H9 (cell line): ENCODE measurements around the gene P4HA3. TPM values are rescaled to one million over a fixed set of nuclear protein-coding genes. Genes with fewer than 3 reads are reported as not detected.

ENCODE experiments used
- DNase-seq: peaks from one replicate; pipeline ENCODE4 v3.0.0-alpha.2; 2017
- H2AFZ ChIP-seq: one replicate; pipeline ENCODE4 v1.6.1; 2013; ENCODE audit warnings: mild to moderate bottlenecking, low read length, control low read depth, moderate library complexity
- H2AK5ac ChIP-seq: 2 replicates; pipeline ENCODE4 v1.6.1; 2013; ENCODE audit warnings: low read length, control low read depth, mixed read lengths; ENCODE audit not compliant: insufficient read length
- H2BK120ac ChIP-seq: one replicate; pipeline ENCODE4 v1.6.1; 2013; ENCODE audit warnings: low read depth, mild to moderate bottlenecking, low read length, control low read depth, inconsistent platforms; ENCODE audit not compliant: poor library complexity, severe bottlenecking
- H2BK12ac ChIP-seq: 2 replicates; pipeline ENCODE4 v1.6.1; 2013; ENCODE audit warnings: low read length, control low read depth, mixed read lengths, low read depth; ENCODE audit not compliant: insufficient read length
- H2BK15ac ChIP-seq: 2 replicates; pipeline ENCODE4 v1.6.1; 2013; ENCODE audit warnings: low read depth, low read length, control low read depth
- H2BK20ac ChIP-seq: one replicate; pipeline ENCODE4 v1.6.1; 2013; ENCODE audit warnings: low read depth, mild to moderate bottlenecking, low read length, control low read depth, inconsistent platforms; ENCODE audit not compliant: poor library complexity, severe bottlenecking
- H2BK5ac ChIP-seq: 2 replicates; pipeline ENCODE4 v1.6.1; 2013; ENCODE audit warnings: low read length, control low read depth, mixed read lengths; ENCODE audit not compliant: insufficient read length
- H3K14ac ChIP-seq: 2 replicates; pipeline ENCODE4 v1.6.1; 2013; ENCODE audit warnings: low read length, control low read depth; ENCODE audit not compliant: insufficient read depth
- H3K18ac ChIP-seq: 2 replicates; pipeline ENCODE4 v1.6.1; 2013; ENCODE audit warnings: low read depth, mild to moderate bottlenecking, mixed read lengths, low read length, control low read depth; ENCODE audit not compliant: insufficient read length
- H3K23ac ChIP-seq: 2 replicates; pipeline ENCODE4 v1.6.1; 2013; ENCODE audit warnings: low read length, control low read depth, mixed read lengths, low read depth; ENCODE audit not compliant: insufficient read length
- H3K23me2 ChIP-seq: 2 replicates; pipeline ENCODE4 v1.6.1; 2013; ENCODE audit warnings: low read depth, mild to moderate bottlenecking, mixed read lengths, low read length, control low read depth; ENCODE audit not compliant: insufficient read length, poor library complexity, severe bottlenecking
- H3K27ac ChIP-seq: 2 replicates; pipeline ENCODE4 v1.5.1; 2013; ENCODE audit warnings: low read length, control low read depth, mixed read lengths, low read depth; ENCODE audit not compliant: insufficient read length
- H3K27me3 ChIP-seq: 2 replicates; pipeline ENCODE4 v1.6.1; 2013; ENCODE audit warnings: low read length, control low read depth, inconsistent platforms; ENCODE audit not compliant: insufficient read depth
- H3K4ac ChIP-seq: 2 replicates; pipeline ENCODE4 v1.6.1; 2013; ENCODE audit warnings: low read depth, mild to moderate bottlenecking, control low read depth, inconsistent platforms, low read length, moderate library complexity
- H3K4me1 ChIP-seq: 2 replicates; pipeline ENCODE4 v1.6.1; 2013; ENCODE audit warnings: low read length, control low read depth, inconsistent platforms; ENCODE audit not compliant: insufficient read depth
- H3K4me2 ChIP-seq: 2 replicates; pipeline ENCODE4 v1.6.1; 2013; ENCODE audit warnings: low read length, control low read depth, mixed read lengths; ENCODE audit not compliant: insufficient read length, insufficient read depth
- H3K56ac ChIP-seq: 2 replicates; pipeline ENCODE4 v1.6.1; 2013; ENCODE audit warnings: low read depth, mild to moderate bottlenecking, mixed read lengths, low read length, control low read depth; ENCODE audit not compliant: insufficient read length
- H3K79me1 ChIP-seq: 2 replicates; pipeline ENCODE4 v1.6.1; 2013; ENCODE audit warnings: low read depth, mild to moderate bottlenecking, moderate library complexity, low read length, control low read depth, inconsistent platforms; ENCODE audit not compliant: insufficient read depth, poor library complexity, severe bottlenecking
- H3K79me2 ChIP-seq: 2 replicates; pipeline ENCODE4 v1.6.1; 2013; ENCODE audit warnings: low read length, control low read depth, inconsistent platforms; ENCODE audit not compliant: insufficient read depth
- H3K9ac ChIP-seq: 2 replicates; pipeline ENCODE4 v1.6.1; 2013; ENCODE audit warnings: low read length, control low read depth, mixed read lengths; ENCODE audit not compliant: insufficient read length; ENCODE audit errors: extremely low read depth
- H3K9me3 ChIP-seq: one replicate; pipeline ENCODE4 v1.6.1; 2013; ENCODE audit warnings: low read depth, low read length, inconsistent platforms; ENCODE audit not compliant: control insufficient read depth
- H3T11ph ChIP-seq: one replicate; pipeline ENCODE4 v1.6.1; 2013; ENCODE audit warnings: mild to moderate bottlenecking, low read length, control low read depth, inconsistent platforms
- H4K20me1 ChIP-seq: one replicate; pipeline ENCODE4 v1.6.1; 2013; ENCODE audit not compliant: control insufficient read depth, insufficient read length, insufficient read depth
- H4K5ac ChIP-seq: 2 replicates; pipeline ENCODE4 v1.6.1; 2013; ENCODE audit warnings: low read depth, mild to moderate bottlenecking, mixed read lengths, low read length, control low read depth; ENCODE audit not compliant: insufficient read length
- H4K8ac ChIP-seq: replicated peaks from 2 replicates; pipeline ENCODE4 v1.6.1; 2013; ENCODE audit warnings: low read length, control low read depth, mixed read lengths, low read depth; ENCODE audit not compliant: insufficient read length
- H4K91ac ChIP-seq: 2 replicates; pipeline ENCODE4 v1.6.1; 2013; ENCODE audit warnings: low read depth, mild to moderate bottlenecking, moderate library complexity, mixed read lengths, low read length, control low read depth; ENCODE audit not compliant: insufficient read length
- H3K27ac Mint-ChIP-seq, 3 experiments: 2 replicates in 2 of 3; 3 replicates in 1 of 3; pipeline ENCODE4 v1.8.0; 2020 to 2021; ENCODE audit warnings: mixed read lengths in 3 of 3, mild to moderate bottlenecking in 1 of 3, moderate library complexity in 1 of 3
- H3K27me3 Mint-ChIP-seq: 2 replicates; pipeline ENCODE4 v1.8.0; 2021; ENCODE audit warnings: low read depth, mild to moderate bottlenecking, moderate library complexity, mixed read lengths
- H3K36me3 Mint-ChIP-seq, 3 experiments: 2 replicates in 2 of 3; 3 replicates in 1 of 3; pipeline ENCODE4 v1.8.0; 2020 to 2021; ENCODE audit warnings: low read depth in 3 of 3, mixed read lengths in 3 of 3; ENCODE audit not compliant: insufficient read depth in 1 of 3
- H3K4me1 Mint-ChIP-seq, 2 experiments: 2 replicates each; pipeline ENCODE4 v1.8.0; 2020; ENCODE audit warnings: mixed read lengths in 2 of 2
- H3K4me3 Mint-ChIP-seq, 2 experiments: 2 replicates in 1 of 2; 3 replicates in 1 of 2; pipeline ENCODE4 v1.8.0; 2020 to 2021; ENCODE audit warnings: mild to moderate bottlenecking in 2 of 2, mixed read lengths in 2 of 2, moderate library complexity in 1 of 2
- H3K9me3 Mint-ChIP-seq, 2 experiments: 2 replicates in 1 of 2; 3 replicates in 1 of 2; pipeline ENCODE4 v1.8.0; 2020; ENCODE audit warnings: mild to moderate bottlenecking in 2 of 2, mixed read lengths in 2 of 2, moderate library complexity in 1 of 2
- CTCF ChIP-seq: fragments of 200-600 bp; sonication (generic); conservative IDR thresholded peaks from 3 replicates; pipeline ENCODE4 v1.8.0; 2021; ENCODE audit warnings: antibody characterized with exemption, mild to moderate bottlenecking
- WGBS: extraction: QIAGEN DNeasy Blood & Tissue Kit; methylation state at CpG from one replicate; pipeline ENCODE4 v1.1.7; 2013; ENCODE audit warnings: missing lambda C conversion rate, low lambda C conversion rate, mixed read lengths; ENCODE audit not compliant: insufficient read length; ENCODE audit errors: extremely low coverage; 5-methylcytosine and 5-hydroxymethylcytosine counted together
- total RNA-seq: library from RNA; stranded (reverse); gene quantifications from 2 replicates; pipeline ENCODE4 v1.2.1, GENCODE V29; 2021

The P4HA3 gene
- total RNA-seq, 1 experiment from 2014 or later = not detected

GRCh38 chr11:74269161-74269811 lies 42.2 kb downstream of the P4HA3 start:
- H3K27me3 Mint-ChIP-seq = peaks cover 3% of the 10 kb centered on the region; the same call in 1 of the 2 replicates
- no peak for TF ChIP-seq CTCF
- no peak overlapping the region for H3K4me3 Mint-ChIP-seq
- Histone ChIP-seq H4K20me1 (no peaks in the 10 kb centered on the region), H3K4me1 (no peaks in the 10 kb centered on the region), H3K23ac (no peak overlapping the region), H2BK12ac (no peak overlapping the region), H3K18ac (no peak overlapping the region), H2BK20ac (no peak overlapping the region), H3K4me2 (no peak overlapping the region), H3K56ac (no peak overlapping the region), H2BK120ac (no peak overlapping the region), H2AFZ (no peak overlapping the region), H4K91ac (no peak overlapping the region), H2BK15ac (no peak overlapping the region), H3K27me3 (0 out of 2 replicates have a peak, but pooled peaks cover 3% of the 10 kb centered on the region), H3K9ac (no peak overlapping the region), H2BK5ac (no peak overlapping the region), H2AK5ac (no peak overlapping the region), H4K5ac (no peak overlapping the region), H3K27ac (no peak overlapping the region), H3T11ph (no peak overlapping the region), H3K14ac (no peak overlapping the region), H3K23me2 (no peaks in the 10 kb centered on the region), H3K4ac (no peak overlapping the region), H3K79me1 (no peaks in the 10 kb centered on the region), H3K9me3 (no peaks in the 10 kb centered on the region), H3K79me2 (no peaks in the 10 kb centered on the region), H4K8ac (no peak overlapping the region)
- H3K9me3 Mint-ChIP-seq = no peaks in the 10 kb centered on the region
- no CpG with 5 or more reads among the region's 11 CpGs for WGBS
- no peaks in the 10 kb centered on the region for H3K4me1 Mint-ChIP-seq
- H3K36me3 Mint-ChIP-seq = no peaks in the 10 kb centered on the region
- no peak for DNase-seq
- no peak overlapping the region for H3K27ac Mint-ChIP-seq
